HCT116 (cell line): Measurements from ENCODE around the gene KMT2D. TPM values are rescaled to one million over a fixed set of nuclear protein-coding genes. Genes with fewer than 3 reads are reported as not detected.

ENCODE experiments used
- ATAC-seq: fragments of 200-7000 bp; cut with Tn5 transposase; 2 replicates; pipeline ENCODE4 v1.9.1; 2020; ENCODE audit warnings: mild to moderate bottlenecking, moderate library complexity
- BruUV-seq: library from RNA; stranded (reverse); fragments of 400-500 nt; replicated peaks from 2 replicates; lab custom pipeline; 2021; lab: Mats Ljungman, UMichigan
- CTCF ChIA-PET: fragments of 300-600 bp; sonication (Branson Sonifier 250); formaldehyde crosslinking; loops from one replicate; lab custom pipeline; 2021; ENCODE audit warnings: antibody characterized with exemption; lab: Charles Lee
- POLR2A ChIA-PET: fragments of 300-600, 350-600 bp; sonication (Branson Sonifier 250); formaldehyde crosslinking; loops from one replicate; lab custom pipeline; 2021; ENCODE audit warnings: antibody characterized with exemption; lab: Charles Lee
- RAD21 ChIA-PET, 2 experiments: fragments of 300-600 bp; sonication (Branson Sonifier 250); formaldehyde crosslinking; loops; one replicate each; lab custom pipeline; 2023; ENCODE audit warnings: low total read pairs in 2 of 2; ENCODE audit not compliant: uncharacterized antibody in 2 of 2, unreplicated experiment in 2 of 2, low non-redundant PET in 1 of 2; lab: Charles Lee
- DNase-seq: peaks from one replicate; pipeline ENCODE4 v3.0.0-alpha.2; 2010; ENCODE audit warnings: low read depth, low spot score
- H2AFZ ChIP-seq: fragments of 200-600 bp; shearing (Covaris generic), sonication (generic); 2 replicates; pipeline ENCODE4 v1.6.1; 2017; ENCODE audit warnings: low read depth, mixed run types, mixed read lengths, antibody characterized with exemption, low read length; ENCODE audit not compliant: poor library complexity, severe bottlenecking
- H3K27ac ChIP-seq: 2 replicates; pipeline ENCODE4 v1.5.1; 2012; ENCODE audit warnings: low read depth, low read length
- H3K27me3 ChIP-seq: fragments of 200-600 bp; sonication (generic); 2 replicates; pipeline ENCODE4 v1.6.1; 2016; ENCODE audit warnings: mixed run types, low read length, mixed read lengths; ENCODE audit not compliant: insufficient read depth
- H3K36me3 ChIP-seq, 2 experiments: fragments of 200-500 bp in 1 of 2; fragments of 200-600 bp in 1 of 2; sonication (Bioruptor generic) in 1 of 2; sonication (generic) in 1 of 2; 2 replicates each; pipeline versions ENCODE4 v1.5.1 to v1.6.1; 2014 to 2016; ENCODE audit warnings: low read length in 2 of 2, inconsistent platforms in 1 of 2, mixed read lengths in 1 of 2, mixed run types in 1 of 2; ENCODE audit not compliant: insufficient read depth in 2 of 2, control insufficient read depth in 1 of 2
- H3K4me1 ChIP-seq, 2 experiments: fragments of 200-600 bp in 1 of 2; sonication (generic) in 1 of 2; 2 replicates each; pipeline versions ENCODE4 v1.5.1 to v1.6.1; 2012 to 2017; ENCODE audit warnings: low read length in 2 of 2, inconsistent platforms in 1 of 2, mild to moderate bottlenecking in 1 of 2, mixed read lengths in 1 of 2, mixed run types in 1 of 2, moderate library complexity in 1 of 2; ENCODE audit not compliant: insufficient read depth in 2 of 2, control insufficient read depth in 1 of 2
- H3K4me2 ChIP-seq: fragments of 200-600 bp; sonication (generic); 2 replicates; pipeline ENCODE4 v1.6.1; 2017; ENCODE audit warnings: mixed run types, low read length, mixed read lengths
- H3K4me3 ChIP-seq, 2 experiments: fragments of 200-600 bp in 1 of 2; sonication (generic) in 1 of 2; replicated peaks in 1 of 2; 2 replicates each; pipeline ENCODE4 v1.5.1; 2011 to 2016; ENCODE audit warnings: low read length in 2 of 2, control low read depth in 1 of 2, low read depth in 1 of 2, mild to moderate bottlenecking in 1 of 2, mixed read lengths in 1 of 2, mixed run types in 1 of 2
- H3K79me2 ChIP-seq: fragments of 200-600 bp; sonication (generic); 2 replicates; pipeline ENCODE4 v1.6.1; 2017; ENCODE audit warnings: mild to moderate bottlenecking, mixed run types, low read length, moderate library complexity, mixed read lengths; ENCODE audit not compliant: insufficient read depth
- H3K9ac ChIP-seq: fragments of 200-600 bp; sonication (generic); 2 replicates; pipeline ENCODE4 v1.6.1; 2016; ENCODE audit warnings: low read length, mixed read lengths
- H3K9me2 ChIP-seq: fragments of 200-600 bp; sonication (generic), shearing (Covaris generic); 2 replicates; pipeline ENCODE4 v1.6.1; 2017; ENCODE audit warnings: mixed run types, mild to moderate bottlenecking, moderate library complexity; ENCODE audit not compliant: insufficient read depth
- H3K9me3 ChIP-seq, 2 experiments: fragments of 200-500 bp in 1 of 2; fragments of 200-600 bp in 1 of 2; sonication (Bioruptor generic) in 1 of 2; sonication (generic) in 1 of 2; 2 replicates each; pipeline ENCODE4 v1.6.1; 2014 to 2017; ENCODE audit warnings: low read length in 2 of 2, mixed read lengths in 2 of 2, inconsistent platforms in 1 of 2, low read depth in 1 of 2, mild to moderate bottlenecking in 1 of 2, mixed run types in 1 of 2, moderate library complexity in 1 of 2; ENCODE audit not compliant: control insufficient read depth in 1 of 2, insufficient read depth in 1 of 2
- H4K20me1 ChIP-seq: fragments of 200-600 bp; sonication (generic), shearing (Covaris generic); 2 replicates; pipeline ENCODE4 v1.6.1; 2017; ENCODE audit warnings: mixed run types, mild to moderate bottlenecking, moderate library complexity; ENCODE audit not compliant: insufficient read depth
- ATF3 ChIP-seq: IDR thresholded peaks from 2 replicates; pipeline ENCODE4 v1.6.1; 2012
- CBX3 ChIP-seq: IDR thresholded peaks from 2 replicates; pipeline ENCODE4 v1.6.1; 2012; ENCODE audit warnings: low read depth
- CEBPB ChIP-seq: IDR thresholded peaks from 2 replicates; pipeline ENCODE4 v1.6.1; 2012; ENCODE audit warnings: low read depth
- CTCF ChIP-seq, 3 experiments: fragments of 200-600 bp in 1 of 3; sonication (generic) in 1 of 3; IDR thresholded peaks in 2 of 3; conservative IDR thresholded peaks in 1 of 3; 2 replicates each; pipeline ENCODE4 v1.5.1; 2012 to 2017; ENCODE audit warnings: low read depth in 2 of 3, low read length in 2 of 3, antibody characterized with exemption in 1 of 3, borderline replicate concordance in 1 of 3, control low read depth in 1 of 3, mild to moderate bottlenecking in 1 of 3, mixed read lengths in 1 of 3, mixed run types in 1 of 3, moderate library complexity in 1 of 3; ENCODE audit not compliant: insufficient read depth in 1 of 3
- EGR1 ChIP-seq: IDR thresholded peaks from 2 replicates; pipeline ENCODE4 v1.6.1; 2012; ENCODE audit warnings: low read depth
- ELF1 ChIP-seq: IDR thresholded peaks from 2 replicates; pipeline ENCODE4 v1.6.1; 2012; ENCODE audit warnings: low read depth, borderline replicate concordance
- EZH2 ChIP-seq: fragments of 200-600 bp; sonication (generic); IDR thresholded peaks from 2 replicates; pipeline ENCODE4 v1.6.1; 2017; ENCODE audit warnings: antibody characterized with exemption, mixed run types
- EZH2phosphoT487 ChIP-seq: fragments of 200-600 bp; IDR thresholded peaks from 2 replicates; pipeline ENCODE4 v1.6.1; 2018; ENCODE audit warnings: antibody characterized with exemption, borderline replicate concordance
- FOSL1 ChIP-seq: IDR thresholded peaks from 2 replicates; pipeline ENCODE4 v1.6.1; 2012; ENCODE audit warnings: low read depth
- JUND ChIP-seq: IDR thresholded peaks from 2 replicates; pipeline ENCODE4 v1.6.1; 2012
- MAX ChIP-seq: IDR thresholded peaks from 2 replicates; pipeline ENCODE4 v1.6.1; 2012
- POLR2A ChIP-seq: IDR thresholded peaks from 2 replicates; pipeline ENCODE4 v1.7.0; 2011; ENCODE audit warnings: borderline replicate concordance; ENCODE audit not compliant: insufficient read depth, insufficient read length; ENCODE audit errors: extremely low read depth
- POLR2AphosphoS5 ChIP-seq: IDR thresholded peaks from 2 replicates; pipeline ENCODE4 v1.6.1; 2011; ENCODE audit warnings: mild to moderate bottlenecking, low read depth, low read length, moderate library complexity
- RAD21 ChIP-seq: IDR thresholded peaks from 2 replicates; pipeline ENCODE4 v1.6.1; 2012; ENCODE audit warnings: low read depth, mild to moderate bottlenecking
- SIN3A ChIP-seq: IDR thresholded peaks from 2 replicates; pipeline ENCODE4 v1.6.1; 2012; ENCODE audit warnings: low read depth
- SP1 ChIP-seq: IDR thresholded peaks from 2 replicates; pipeline ENCODE4 v1.6.1; 2012; ENCODE audit warnings: low read depth
- SRF ChIP-seq: IDR thresholded peaks from 2 replicates; pipeline ENCODE4 v1.6.1; 2012; ENCODE audit warnings: low read depth
- TCF7L2 ChIP-seq: IDR thresholded peaks from 2 replicates; pipeline ENCODE4 v1.7.0; 2011; ENCODE audit warnings: borderline replicate concordance, inconsistent platforms; ENCODE audit not compliant: insufficient read depth, insufficient read length; ENCODE audit errors: extremely low read depth
- ZBTB33 ChIP-seq: IDR thresholded peaks from 2 replicates; pipeline ENCODE4 v1.6.1; 2011; ENCODE audit warnings: mild to moderate bottlenecking, low read length, moderate library complexity; ENCODE audit not compliant: insufficient replicate concordance; ENCODE audit errors: extremely low read depth
- ZNF274 ChIP-seq: fragments of 200-500 bp; sonication (Bioruptor generic); IDR thresholded peaks from 2 replicates; pipeline ENCODE4 v1.6.1; 2014; ENCODE audit warnings: mild to moderate bottlenecking, low read depth, low read length, inconsistent platforms
- intact Hi-C: fragments of 100-400 bp; cut with micrococcal nuclease; formaldehyde crosslinking; loops from 2 replicates; pipeline ENCODE4 v1.10.0; 2022
- total RNA-seq: library from RNA; stranded (reverse); gene quantifications from one replicate; pipeline ENCODE4 v1.2.1, GENCODE V29; 2021; ENCODE audit not compliant: unreplicated experiment

Gene KMT2D
- total RNA-seq, 1 experiment from 2014 or later: 71.3 TPM

GRCh38 chr12:49091836-49092085, 31.2 kb upstream of the KMT2D start:
- DNase-seq: no peak
- no peak for ATAC-seq

More at GRCh38 chr12:49091836-49092085, 31.2 kb upstream of the KMT2D start:
- intact Hi-C loops: loop anchor here (1.0 kb wide), 1 partner anchor 27 kb away; no protein-coding TSS in a partner anchor
- H3K27ac ChIP-seq: no peak overlapping the region
- no TSS peak for BruUV-seq
- TF ChIP-seq EZH2: no peak
- TF ChIP-seq ELF1: no peak
- no peak for TF ChIP-seq ZBTB33
- no peak for TF ChIP-seq EGR1
- TF ChIP-seq TCF7L2: no peak
- TF ChIP-seq ATF3: no peak
- TF ChIP-seq MAX: no peak
- TF ChIP-seq CBX3: no peak
- TF ChIP-seq POLR2AphosphoS5: no peak
- TF ChIP-seq JUND: no peak
- no peak for TF ChIP-seq EZH2phosphoT487
- no peak for TF ChIP-seq CEBPB
- no peak for TF ChIP-seq SRF
- no peak for TF ChIP-seq SP1
- TF ChIP-seq ZNF274: no peak
- no peak for TF ChIP-seq SIN3A
- TF ChIP-seq FOSL1: no peak
- TF ChIP-seq CTCF (IDR thresholded peaks at IDR 0.05 in 2 of 3, conservative IDR thresholded peaks at IDR 0.05 in 1 of 3; ENCODE audit: borderline replicate concordance in 1 of 3, insufficient read depth in 1 of 3, low read depth in 2 of 3, low read length in 2 of 3): no peak
- TF ChIP-seq RAD21: no peak
- no peak for TF ChIP-seq POLR2A
- no peak overlapping the region for H3K4me3 ChIP-seq
- H3K9me3 ChIP-seq: no peaks in the 10 kb centered on the region
- ChIA-PET CTCF (interaction anchor here (1.0 to 4.9 kb wide), 4 partner anchors 8 to 29 kb away, joined by 3 to 23 read pairs (median 4); partner anchors contain the start of gene RHEBL1), POLR2A (no interaction called here), RAD21 (no interaction called here)
- no peaks in the 10 kb centered on the region for H3K36me3 ChIP-seq
- no peak overlapping the region for H2AFZ ChIP-seq
- H3K79me2 ChIP-seq: no peaks in the 10 kb centered on the region
- no peaks in the 10 kb centered on the region for H4K20me1 ChIP-seq
- H3K27me3 ChIP-seq: no peaks in the 10 kb centered on the region
- H3K9ac ChIP-seq: no peak overlapping the region
- no peak overlapping the region for H3K4me2 ChIP-seq
- H3K4me1 ChIP-seq: peaks cover 11 to 16% of the 10 kb centered on the region in 2 experiments
- no peaks in the 10 kb centered on the region for H3K9me2 ChIP-seq
